ENCODE measurements around the gene GZF1. TPM values are rescaled to one million over a fixed set of nuclear protein-coding genes. Genes with fewer than 3 reads are reported as not detected.

The GZF1 gene
- total RNA-seq, 5 donors from 2014 or later (not counting 1 experiment from before 2014, with no cell fraction given), result 10.2 to 35.1 (median 13.1) TPM

DNA sequence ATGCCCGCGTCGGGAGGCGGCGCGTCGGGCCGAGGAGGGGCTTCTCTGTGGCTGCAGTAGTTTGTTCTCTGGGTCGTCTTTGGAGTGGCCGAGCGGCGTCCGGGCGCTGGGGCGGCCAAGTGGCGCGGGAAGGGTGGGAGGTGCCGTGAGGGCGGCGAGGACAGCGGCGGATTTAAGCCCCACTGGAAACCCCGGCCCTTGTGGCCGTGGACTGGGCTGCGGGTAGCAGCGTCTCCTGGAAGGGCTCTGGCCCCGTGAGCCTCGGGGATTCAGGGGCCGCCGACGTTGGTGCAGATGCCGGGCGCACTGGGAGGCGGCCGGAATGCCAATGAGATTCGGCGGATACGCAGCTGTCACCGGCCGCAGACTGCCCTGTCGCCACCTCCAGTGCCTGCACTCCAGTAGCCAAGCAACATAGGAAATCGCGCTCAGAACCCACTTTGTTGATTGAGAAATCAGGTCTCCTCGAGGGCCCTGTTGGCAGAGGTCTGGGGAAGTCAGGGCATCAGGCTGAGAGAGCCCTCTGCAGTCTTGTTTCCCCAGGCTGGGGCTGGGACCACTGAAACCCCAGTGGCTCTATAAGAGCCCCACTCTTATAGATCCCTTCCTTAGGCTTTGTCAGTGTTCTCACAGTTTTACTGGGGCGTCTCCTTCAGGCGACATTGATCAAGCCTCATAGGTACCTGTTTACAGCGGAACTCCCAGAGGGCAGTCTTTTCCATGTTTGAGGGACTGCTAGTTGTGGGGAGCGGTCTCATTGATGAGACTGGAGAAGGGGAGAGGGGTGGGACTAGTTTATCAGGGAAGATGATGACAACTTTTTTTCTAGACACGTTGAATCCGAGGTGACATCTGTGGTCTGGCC, 642 bp downstream of the GZF1 start:
- ATAC-seq (replicated peaks in 1 of 4), result no peak
- peaks cover 65 to 67% (median 66%) of the 10 kb centered on the region in 3 donors for H3K4me1 Mint-ChIP-seq
- H3K4me3 ChIP-seq (ENCODE audit: control insufficient read depth in 1 of 2, extremely low read depth in 1 of 2, low read length in 1 of 2), result peak overlapping the region; percentile 82 to 93
- H3K36me3 ChIP-seq (ENCODE audit: control insufficient read depth in 2 of 2, extremely low read depth in 1 of 2, insufficient read depth in 1 of 2, low read length in 1 of 2), result peaks cover 3 to 8% of the 10 kb centered on the region in 2 donors
- peak overlapping the region; percentile 93 to 95 (median 94) for H3K4me3 Mint-ChIP-seq
- WGBS (ENCODE audit: insufficient coverage), result 6% methylated on average over 50 of the region's 50 CpGs
- ChIA-PET CTCF (interaction anchor here in 1 of 2 donors (4.3 kb wide), 1 partner anchor 12 kb away, joined by 15 read pairs; the partner anchor contains the start of gene NXT1), POLR2A (interaction anchor here in 1 of 2 donors (3.6 kb wide), 1 partner anchor 13 kb away, joined by 27 read pairs; the partner anchor contains the start of gene NXT1)
- H3K9me3 Mint-ChIP-seq, result no peaks in the 10 kb centered on the region
- peak overlapping the region; percentile 76 for H3K27ac ChIP-seq (ENCODE audit: low read length)
- no peaks in the 10 kb centered on the region for H3K27me3 ChIP-seq (replicated peaks in 1 of 2; ENCODE audit: control insufficient read depth in 2 of 2, extremely low read depth in 1 of 2, insufficient read depth in 2 of 2, low read length in 1 of 2)
- peak in 24 of 35 experiments; percentile 12 to 54 (median 26) for DNase-seq
- peaks cover 11 to 37% of the 10 kb centered on the region in 2 experiments for H3K4me1 ChIP-seq (ENCODE audit: control insufficient read depth in 1 of 2, extremely low read depth in 1 of 2, insufficient read depth in 2 of 2, low read length in 2 of 2)
- H3K27ac Mint-ChIP-seq, result peak overlapping the region; percentile 91 to 94
- H3K36me3 Mint-ChIP-seq, result peaks cover 18% of the 10 kb centered on the region
- no peaks in the 10 kb centered on the region for H3K27me3 Mint-ChIP-seq
- no peaks in the 10 kb centered on the region for H3K9me3 ChIP-seq

DNA sequence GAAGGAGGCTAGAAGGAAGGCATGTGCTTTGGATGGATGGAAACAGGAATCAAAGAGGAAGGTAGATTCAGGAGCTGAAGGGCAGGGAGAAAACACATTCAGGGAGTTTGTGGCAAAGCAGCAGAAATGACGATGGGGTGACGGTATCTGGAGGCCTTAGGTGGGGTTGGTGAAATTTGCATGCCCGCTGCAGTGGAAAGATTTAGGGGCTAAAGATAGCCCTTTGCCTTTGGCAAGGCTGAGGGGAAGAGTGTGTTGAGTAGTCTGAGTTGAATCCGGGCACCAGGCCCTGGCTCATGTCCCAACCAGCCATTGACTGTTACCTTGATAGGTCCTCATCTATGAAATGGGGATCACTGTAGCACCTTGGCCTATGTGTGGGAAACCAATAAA, 1.3 kb downstream of the GZF1 start:
- Histone ChIP-seq H3K27me3 (replicated peaks in 1 of 2; ENCODE audit: control insufficient read depth in 2 of 2, extremely low read depth in 1 of 2, insufficient read depth in 2 of 2, low read length in 1 of 2) (no peaks in the 10 kb centered on the region), H3K9me3 (no peaks in the 10 kb centered on the region), H3K4me1 (ENCODE audit: control insufficient read depth in 1 of 2, extremely low read depth in 1 of 2, insufficient read depth in 2 of 2, low read length in 2 of 2) (peaks cover 11 to 36% of the 10 kb centered on the region in 2 experiments), H3K4me3 (ENCODE audit: control insufficient read depth in 1 of 2, extremely low read depth in 1 of 2, low read length in 1 of 2) (peak overlapping the region; percentile 82 to 93), H3K27ac (ENCODE audit: low read length) (peak overlapping the region; percentile 76), H3K36me3 (ENCODE audit: control insufficient read depth in 2 of 2, extremely low read depth in 1 of 2, insufficient read depth in 1 of 2, low read length in 1 of 2) (peaks cover 3 to 8% of the 10 kb centered on the region in 2 donors)
- Mint-ChIP-seq H3K4me1 (peaks cover 61 to 72% (median 67%) of the 10 kb centered on the region in 3 donors), H3K36me3 (peaks cover 18% of the 10 kb centered on the region), H3K9me3 (no peaks in the 10 kb centered on the region), H3K27ac (peak overlapping the region; percentile 91 to 94), H3K4me3 (peak overlapping the region; percentile 93 to 95 (median 94)), H3K27me3 (no peaks in the 10 kb centered on the region)
- DNase-seq, result no peak
- POLR2A ChIA-PET, result interaction anchor here in 1 of 2 donors (3.6 kb wide), 1 partner anchor 13 kb away, joined by 27 read pairs; the partner anchor contains the start of gene NXT1
- CTCF ChIA-PET, result interaction anchor here in 1 of 2 donors (4.3 kb wide), 1 partner anchor 13 kb away, joined by 15 read pairs; the partner anchor contains the start of gene NXT1
- 89% methylated on average over 4 of the region's 4 CpGs for WGBS (ENCODE audit: insufficient coverage)
- no peak for ATAC-seq (replicated peaks in 1 of 4)

DNA sequence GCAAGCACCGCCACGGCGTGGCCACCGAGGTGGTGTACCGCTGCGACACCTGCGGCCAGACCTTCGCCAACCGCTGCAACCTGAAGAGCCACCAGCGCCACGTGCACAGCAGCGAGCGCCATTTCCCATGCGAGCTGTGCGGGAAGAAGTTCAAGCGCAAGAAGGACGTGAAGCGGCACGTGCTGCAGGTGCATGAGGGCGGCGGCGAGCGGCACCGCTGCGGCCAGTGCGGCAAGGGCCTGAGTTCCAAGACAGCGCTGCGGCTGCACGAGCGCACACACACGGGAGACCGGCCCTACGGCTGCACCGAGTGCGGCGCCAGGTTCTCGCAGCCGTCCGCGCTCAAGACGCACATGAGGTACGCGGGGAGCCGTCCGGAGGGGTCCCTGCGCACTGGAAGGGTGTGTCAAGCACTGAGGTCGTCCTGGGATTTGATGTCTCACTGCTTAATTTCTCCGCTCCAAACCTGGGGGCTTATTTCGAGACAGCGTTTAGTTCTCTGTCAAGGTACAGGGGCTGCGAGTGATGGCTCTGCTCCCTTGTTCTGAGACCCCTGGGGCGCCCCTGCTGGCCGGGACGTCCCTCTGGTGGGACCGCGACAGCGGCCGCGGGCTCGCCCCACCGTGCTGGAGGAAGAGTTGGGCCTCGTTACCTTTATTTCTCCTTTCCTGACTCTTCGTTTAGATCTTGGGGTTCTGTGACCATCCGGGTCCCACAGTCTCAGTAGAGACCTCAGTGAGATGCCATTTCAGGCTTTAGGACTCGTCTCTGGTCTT, 3.6 kb downstream of the GZF1 start:
- H3K9me3 ChIP-seq, result no peaks in the 10 kb centered on the region
- H3K36me3 ChIP-seq (ENCODE audit: control insufficient read depth in 2 of 2, extremely low read depth in 1 of 2, insufficient read depth in 1 of 2, low read length in 1 of 2), result peaks cover 3 to 28% of the 10 kb centered on the region in 2 donors
- Mint-ChIP-seq H3K4me1 (peaks cover 53 to 60% (median 59%) of the 10 kb centered on the region in 3 donors), H3K27me3 (no peaks in the 10 kb centered on the region), H3K36me3 (peaks cover 36% of the 10 kb centered on the region), H3K4me3 (peak overlapping the region in 2 of 3 donors; percentile 34 to 39), H3K27ac (peak overlapping the region; percentile 53 to 80), H3K9me3 (no peaks in the 10 kb centered on the region)
- ChIA-PET CTCF (interaction anchor here (0.6 to 4.3 kb wide), 2 partner anchors 15 to 17 kb away, joined by 5 to 15 read pairs; partner anchors contain the start of gene NXT1 (in 1 of the 2)), POLR2A (no interaction called here)
- no peak overlapping the region for H3K4me3 ChIP-seq (ENCODE audit: control insufficient read depth in 1 of 2, extremely low read depth in 1 of 2, low read length in 1 of 2)
- DNase-seq (no peak), ATAC-seq (replicated peaks in 1 of 4) (no peak)
- H3K27me3 ChIP-seq (replicated peaks in 1 of 2; ENCODE audit: control insufficient read depth in 2 of 2, extremely low read depth in 1 of 2, insufficient read depth in 2 of 2, low read length in 1 of 2), result no peaks in the 10 kb centered on the region
- WGBS (ENCODE audit: insufficient coverage), result 96% methylated on average over 64 of the region's 65 CpGs
- peak overlapping the region; percentile 31 for H3K27ac ChIP-seq (ENCODE audit: low read length)
- peaks cover 9 to 30% of the 10 kb centered on the region in 2 experiments for H3K4me1 ChIP-seq (ENCODE audit: control insufficient read depth in 1 of 2, extremely low read depth in 1 of 2, insufficient read depth in 2 of 2, low read length in 2 of 2)

DNA sequence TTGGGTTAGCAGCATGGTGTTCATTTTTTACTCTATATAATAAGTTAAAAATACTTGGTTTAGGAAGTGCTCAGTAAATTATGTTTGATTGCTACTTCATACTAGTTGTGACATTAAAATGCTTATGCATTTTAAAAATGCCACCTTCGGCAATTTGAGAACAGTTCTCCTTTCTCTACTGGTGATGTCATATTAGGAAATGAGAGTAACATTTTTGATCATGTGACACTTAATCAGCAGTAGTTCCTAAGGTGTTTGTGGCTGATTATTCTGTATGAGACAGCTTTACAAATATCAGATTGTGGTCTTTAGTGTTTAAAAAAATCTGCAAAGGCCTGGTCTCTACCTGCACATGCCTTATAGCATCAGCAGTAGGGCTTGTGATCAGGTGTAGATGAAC, 4.4 kb downstream of the GZF1 start:
- Histone ChIP-seq H3K27ac (ENCODE audit: low read length) (peak overlapping the region; percentile 31), H3K4me3 (ENCODE audit: control insufficient read depth in 1 of 2, extremely low read depth in 1 of 2, low read length in 1 of 2) (no peak overlapping the region), H3K27me3 (replicated peaks in 1 of 2; ENCODE audit: control insufficient read depth in 2 of 2, extremely low read depth in 1 of 2, insufficient read depth in 2 of 2, low read length in 1 of 2) (no peaks in the 10 kb centered on the region), H3K36me3 (ENCODE audit: control insufficient read depth in 2 of 2, extremely low read depth in 1 of 2, insufficient read depth in 1 of 2, low read length in 1 of 2) (peaks cover 3 to 36% of the 10 kb centered on the region in 2 donors), H3K4me1 (ENCODE audit: control insufficient read depth in 1 of 2, extremely low read depth in 1 of 2, insufficient read depth in 2 of 2, low read length in 2 of 2) (peaks cover 4 to 25% of the 10 kb centered on the region in 2 experiments), H3K9me3 (no peaks in the 10 kb centered on the region)
- DNase-seq, result peak in 1 of 35 experiments; percentile 45
- Mint-ChIP-seq H3K4me3 (peak overlapping the region in 1 of 3 donors; percentile 30), H3K27ac (peak overlapping the region; percentile 53 to 80), H3K27me3 (no peaks in the 10 kb centered on the region), H3K9me3 (no peaks in the 10 kb centered on the region), H3K4me1 (peaks cover 46 to 53% (median 52%) of the 10 kb centered on the region in 3 donors), H3K36me3 (peaks cover 43% of the 10 kb centered on the region)
- no peak for ATAC-seq (replicated peaks in 1 of 4)
- ChIA-PET CTCF (interaction anchor here in 1 of 2 donors (4.3 kb wide), 1 partner anchor 16 kb away, joined by 15 read pairs; the partner anchor contains the start of gene NXT1), POLR2A (interaction anchor here in 1 of 2 donors (1.1 kb wide), 1 partner anchor 17 kb away, joined by 5 read pairs; no protein-coding TSS in a partner anchor)
- no CpG with 5 or more reads among the region's 1 CpG for WGBS (ENCODE audit: insufficient coverage)

DNA sequence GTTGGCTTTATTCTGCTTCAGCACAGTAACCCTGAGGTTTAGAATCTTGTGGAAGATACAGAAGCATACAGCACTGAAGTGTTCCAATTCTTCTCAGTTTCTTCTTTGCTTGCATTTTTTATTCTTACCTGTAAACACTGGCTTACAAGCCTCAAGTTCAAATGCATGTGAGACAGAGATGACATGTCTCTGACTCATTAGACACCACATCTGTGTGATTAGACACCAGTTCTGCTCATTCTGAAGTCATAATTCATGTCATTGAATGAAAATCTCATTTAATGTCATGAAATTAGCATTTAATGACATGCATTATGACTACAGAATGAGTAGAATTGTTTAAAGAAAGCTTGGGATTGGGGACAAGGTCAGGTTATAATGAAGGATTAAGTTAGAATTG, 5.8 kb downstream of the GZF1 start:
- peaks cover 2 to 21% of the 10 kb centered on the region in 2 experiments for H3K4me1 ChIP-seq (ENCODE audit: control insufficient read depth in 1 of 2, extremely low read depth in 1 of 2, insufficient read depth in 2 of 2, low read length in 2 of 2)
- Mint-ChIP-seq H3K27me3 (no peaks in the 10 kb centered on the region), H3K27ac (peak overlapping the region; percentile 31 to 80), H3K4me1 (peaks cover 41 to 51% (median 50%) of the 10 kb centered on the region in 3 donors), H3K4me3 (no peak overlapping the region), H3K36me3 (peaks cover 46% of the 10 kb centered on the region), H3K9me3 (no peaks in the 10 kb centered on the region)
- no peak overlapping the region for H3K27ac ChIP-seq (ENCODE audit: low read length)
- no peak overlapping the region for H3K4me3 ChIP-seq (ENCODE audit: control insufficient read depth in 1 of 2, extremely low read depth in 1 of 2, low read length in 1 of 2)
- H3K27me3 ChIP-seq (replicated peaks in 1 of 2; ENCODE audit: control insufficient read depth in 2 of 2, extremely low read depth in 1 of 2, insufficient read depth in 2 of 2, low read length in 1 of 2), result no peaks in the 10 kb centered on the region
- no peak for DNase-seq
- peaks cover 3 to 48% of the 10 kb centered on the region in 2 donors for H3K36me3 ChIP-seq (ENCODE audit: control insufficient read depth in 2 of 2, extremely low read depth in 1 of 2, insufficient read depth in 1 of 2, low read length in 1 of 2)
- peak in 1 of 4 experiments; percentile 30 for ATAC-seq (replicated peaks in 1 of 4)
- POLR2A ChIA-PET, result no interaction called here
- H3K9me3 ChIP-seq, result no peaks in the 10 kb centered on the region
- CTCF ChIA-PET, result interaction anchor here (0.5 to 1.4 kb wide), 2 partner anchors 15 to 18 kb away, joined by 6 to 8 read pairs; partner anchors contain the start of gene NXT1 (in 1 of the 2)
